NT2/D1 (cell line): ENCODE results near the gene RFC1.

Experiments
- DNase-seq: peaks from one replicate; pipeline ENCODE4 v3.0.0-alpha.2; 2011; ENCODE audit warnings: low read depth, low spot score
- H3K27me3 ChIP-seq: 2 replicates; pipeline ENCODE4 v1.6.0; 2011; ENCODE audit warnings: mild to moderate bottlenecking; ENCODE audit not compliant: insufficient read length, insufficient read depth
- H3K36me3 ChIP-seq: 2 replicates; pipeline ENCODE4 v1.6.1; 2011; ENCODE audit warnings: mild to moderate bottlenecking, low read length, mixed read lengths; ENCODE audit not compliant: insufficient read depth, insufficient read length
- H3K4me1 ChIP-seq: 2 replicates; pipeline ENCODE4 v1.5.1; 2011; ENCODE audit not compliant: insufficient read depth, insufficient read length
- H3K4me3 ChIP-seq: 2 replicates; pipeline ENCODE4 v1.5.1; 2011; ENCODE audit warnings: low read depth; ENCODE audit not compliant: insufficient read length
- H3K9ac ChIP-seq: 2 replicates; pipeline ENCODE4 v1.6.0; 2011; ENCODE audit warnings: low read depth; ENCODE audit not compliant: insufficient read length
- H3K9me3 ChIP-seq: 2 replicates; pipeline ENCODE4 v1.5.1; 2011; ENCODE audit warnings: mild to moderate bottlenecking, low read length; ENCODE audit not compliant: insufficient read depth
- SUZ12 ChIP-seq: IDR thresholded peaks from 2 replicates; pipeline ENCODE4 v1.6.1; 2011; ENCODE audit not compliant: insufficient read length, insufficient read depth; ENCODE audit errors: extremely low read depth
- YY1 ChIP-seq: IDR thresholded peaks from 2 replicates; pipeline ENCODE4 v1.6.1; 2011; ENCODE audit not compliant: insufficient read length, insufficient read depth
- ZNF274 ChIP-seq: IDR thresholded peaks from 2 replicates; pipeline ENCODE4 v1.6.1; 2011; ENCODE audit warnings: mild to moderate bottlenecking, low read depth, low read length

RFC1 gene

GRCh38 chr4:39255871-39256270 lies 110.3 kb downstream of the RFC1 start:
- no peak for TF ChIP-seq YY1
- TF ChIP-seq SUZ12, result no peak
- TF ChIP-seq ZNF274, result no peak
- Histone ChIP-seq H3K9me3 (no peaks in the 10 kb centered on the region), H3K4me1 (no peaks in the 10 kb centered on the region), H3K9ac (no peak overlapping the region), H3K27me3 (no peaks in the 10 kb centered on the region), H3K36me3 (no peaks in the 10 kb centered on the region), H3K4me3 (no peak overlapping the region)
- no peak for DNase-seq

- Histone ChIP-seq H3K4me3 (no peak overlapping the region), H3K9ac (no peak overlapping the region), H3K36me3 (no peaks in the 10 kb centered on the region), H3K27me3 (no peaks in the 10 kb centered on the region), H3K4me1 (no peaks in the 10 kb centered on the region), H3K9me3 (no peaks in the 10 kb centered on the region)
- TF ChIP-seq SUZ12 (no peak), YY1 (no peak), ZNF274 (no peak)
- DNase-seq, result no peak
Observed at GRCh38 chr4:39255266-39255665, 110.9 kb downstream of the RFC1 start.

- DNase-seq, result no peak
- Histone ChIP-seq H3K9ac (no peak overlapping the region), H3K4me1 (no peaks in the 10 kb centered on the region), H3K36me3 (peaks cover 6% of the 10 kb centered on the region), H3K27me3 (no peaks in the 10 kb centered on the region), H3K4me3 (no peak overlapping the region), H3K9me3 (peaks cover 12% of the 10 kb centered on the region)
- TF ChIP-seq SUZ12, result no peak
- TF ChIP-seq YY1, result no peak
- no peak for TF ChIP-seq ZNF274
Observed at GRCh38 chr4:39243462-39243861, 122.7 kb downstream of the RFC1 start.
